ENCODE measurements around the gene KPNA3. TPM values are rescaled to one million over a fixed set of nuclear protein-coding genes. Genes with fewer than 3 reads are reported as not detected.

KPNA3 gene
- total RNA-seq, 2 donors from 2014 or later: 28.9 to 31.3 TPM

- no peak for DNase-seq
- no peaks in the 10 kb centered on the region for H3K36me3 ChIP-seq
- intact Hi-C loops (cut with DNase I): no loop called here
- no peak for TF ChIP-seq CTCF (IDR thresholded peaks at IDR 0.05)
- H3K4me3 ChIP-seq: no peak overlapping the region
- H3K9me3 ChIP-seq: no peaks in the 10 kb centered on the region
- no peaks in the 10 kb centered on the region for H3K27me3 ChIP-seq
- no peaks in the 10 kb centered on the region for H3K4me1 ChIP-seq
- H3K9ac ChIP-seq (ENCODE audit: low read depth in 2 of 2, low read length in 2 of 2): no peak overlapping the region
- H3K27ac ChIP-seq: no peak overlapping the region
These were observed 31.9 kb downstream of the KPNA3 start for GRCh38 chr13:49760558-49760957.

GRCh38 chr13:49759503-49759902, 33.0 kb downstream of the KPNA3 start:
- Histone ChIP-seq H3K4me3 (no peak overlapping the region), H3K27ac (no peak overlapping the region), H3K9ac (ENCODE audit: low read depth in 2 of 2, low read length in 2 of 2) (no peak overlapping the region), H3K36me3 (no peaks in the 10 kb centered on the region), H3K9me3 (no peaks in the 10 kb centered on the region), H3K4me1 (no peaks in the 10 kb centered on the region), H3K27me3 (no peaks in the 10 kb centered on the region)
- no peak for TF ChIP-seq CTCF (IDR thresholded peaks at IDR 0.05)
- intact Hi-C loops (cut with DNase I): no loop called here
- DNase-seq: no peak

GRCh38 chr13:49756263-49756662, 36.2 kb downstream of the KPNA3 start:
- no peak overlapping the region for H3K27ac ChIP-seq
- H3K4me1 ChIP-seq: no peaks in the 10 kb centered on the region
- no peak for DNase-seq
- intact Hi-C loops (cut with DNase I): loop anchor here (2.0 kb wide), 1 partner anchor 17 kb away; no protein-coding TSS in a partner anchor
- no peaks in the 10 kb centered on the region for H3K9me3 ChIP-seq
- no peaks in the 10 kb centered on the region for H3K36me3 ChIP-seq
- no peak overlapping the region for H3K9ac ChIP-seq (ENCODE audit: low read depth in 2 of 2, low read length in 2 of 2)
- H3K27me3 ChIP-seq: no peaks in the 10 kb centered on the region
- H3K4me3 ChIP-seq: no peak overlapping the region
- no peak for TF ChIP-seq CTCF (IDR thresholded peaks at IDR 0.05)

GRCh38 chr13:49754146-49754545, 38.3 kb downstream of the KPNA3 start:
- no peaks in the 10 kb centered on the region for H3K4me1 ChIP-seq
- DNase-seq: no peak
- no peak for TF ChIP-seq CTCF (IDR thresholded peaks at IDR 0.05)
- H3K9me3 ChIP-seq: no peaks in the 10 kb centered on the region
- H3K36me3 ChIP-seq: no peaks in the 10 kb centered on the region
- intact Hi-C loops (cut with DNase I): no loop called here
- no peak overlapping the region for H3K27ac ChIP-seq
- no peak overlapping the region for H3K4me3 ChIP-seq
- H3K9ac ChIP-seq (ENCODE audit: low read depth in 2 of 2, low read length in 2 of 2): no peak overlapping the region
- no peaks in the 10 kb centered on the region for H3K27me3 ChIP-seq

- no peaks in the 10 kb centered on the region for H3K27me3 ChIP-seq
- H3K9ac ChIP-seq (ENCODE audit: low read depth in 2 of 2, low read length in 2 of 2): no peak overlapping the region
- intact Hi-C loops (cut with DNase I): no loop called here
- H3K4me3 ChIP-seq: no peak overlapping the region
- TF ChIP-seq CTCF (IDR thresholded peaks at IDR 0.05): no peak
- no peaks in the 10 kb centered on the region for H3K36me3 ChIP-seq
- no peak overlapping the region for H3K27ac ChIP-seq
- H3K9me3 ChIP-seq: no peaks in the 10 kb centered on the region
- no peak for DNase-seq
- no peaks in the 10 kb centered on the region for H3K4me1 ChIP-seq
These were observed 42.6 kb downstream of the KPNA3 start for GRCh38 chr13:49749848-49750247.

GRCh38 chr13:49746111-49746510, 46.4 kb downstream of the KPNA3 start:
- Histone ChIP-seq H3K4me3 (no peak overlapping the region), H3K9me3 (no peaks in the 10 kb centered on the region), H3K4me1 (no peaks in the 10 kb centered on the region), H3K27me3 (no peaks in the 10 kb centered on the region), H3K9ac (ENCODE audit: low read depth in 2 of 2, low read length in 2 of 2) (no peak overlapping the region), H3K27ac (no peak overlapping the region), H3K36me3 (no peaks in the 10 kb centered on the region)
- intact Hi-C loops (cut with DNase I): no loop called here
- TF ChIP-seq CTCF (IDR thresholded peaks at IDR 0.05): no peak
- peak; percentile 70 for DNase-seq
